ENCODE results near the gene SOCS1. TPM values are rescaled to one million over a fixed set of nuclear protein-coding genes. Genes with fewer than 3 reads are reported as not detected.

Gene SOCS1
- polyA plus RNA-seq, 2 of the 4 experiments (the other 2 are of a cell fraction), result 0.16 to 0.26 TPM

DNA sequence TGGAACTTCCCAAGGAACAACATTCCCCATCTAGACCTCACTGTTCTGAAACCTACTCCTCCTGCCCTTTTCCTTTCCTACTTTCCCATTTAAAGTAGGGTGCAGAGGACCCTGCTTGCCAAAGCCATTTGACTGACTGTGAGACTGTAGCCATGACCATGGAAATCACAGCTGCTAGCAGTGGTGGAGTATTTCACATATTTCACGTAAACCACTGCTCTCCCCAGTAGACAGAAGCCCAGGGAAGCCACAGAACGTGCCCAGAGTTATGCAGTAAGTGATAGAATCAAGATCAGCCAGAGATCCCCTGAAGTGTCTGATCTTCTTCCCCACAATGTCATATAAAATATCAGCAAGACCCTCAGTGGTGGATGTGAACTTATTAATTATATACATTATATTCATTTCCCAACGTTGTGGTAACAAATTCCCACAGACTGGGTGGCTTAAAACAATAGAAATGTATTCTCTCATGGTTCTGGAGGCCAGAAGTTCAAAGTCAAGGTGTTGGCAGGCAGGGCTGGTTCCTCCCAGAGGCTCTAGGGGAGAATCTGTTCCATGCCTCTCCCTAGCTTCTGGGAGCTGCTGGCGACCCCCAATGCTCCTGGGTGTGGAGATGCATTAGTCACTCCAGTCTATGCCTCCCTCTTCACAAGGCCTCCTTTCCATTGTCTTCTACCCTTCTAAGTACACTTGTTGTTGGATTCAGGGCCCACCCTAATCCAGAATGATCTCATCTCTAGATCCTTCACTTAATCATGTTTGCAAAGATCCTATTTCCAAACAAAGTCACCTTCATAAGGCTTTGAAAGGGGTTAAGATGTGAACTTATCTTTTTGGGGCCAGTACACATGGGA lies 45.9 kb upstream of the SOCS1 start:
- TF ChIP-seq HEYL (CRISPR knock-in tag; IDR thresholded peaks at IDR 0.05) (no peak), HMGXB4 (CRISPR knock-in tag; IDR thresholded peaks at IDR 0.05; ENCODE audit: borderline replicate concordance) (no peak), GATA3 (IDR thresholded peaks at IDR 0.05; ENCODE audit: borderline replicate concordance) (no peak), POLR2AphosphoS2 (conservative IDR thresholded peaks at IDR 0.05; ENCODE audit: low read length) (no peak), USF2 (IDR thresholded peaks at IDR 0.05) (no peak), SMC3 (IDR thresholded peaks at IDR 0.05) (no peak), FOSB (CRISPR knock-in tag; IDR thresholded peaks at IDR 0.05) (no peak), ZNF302 (CRISPR knock-in tag; IDR thresholded peaks at IDR 0.05) (no peak), HOXB13 (CRISPR knock-in tag; IDR thresholded peaks at IDR 0.05; ENCODE audit: low read depth) (no peak), TFCP2L1 (CRISPR knock-in tag; IDR thresholded peaks at IDR 0.05) (no peak)
- TF ChIP-seq, protein P1, sequence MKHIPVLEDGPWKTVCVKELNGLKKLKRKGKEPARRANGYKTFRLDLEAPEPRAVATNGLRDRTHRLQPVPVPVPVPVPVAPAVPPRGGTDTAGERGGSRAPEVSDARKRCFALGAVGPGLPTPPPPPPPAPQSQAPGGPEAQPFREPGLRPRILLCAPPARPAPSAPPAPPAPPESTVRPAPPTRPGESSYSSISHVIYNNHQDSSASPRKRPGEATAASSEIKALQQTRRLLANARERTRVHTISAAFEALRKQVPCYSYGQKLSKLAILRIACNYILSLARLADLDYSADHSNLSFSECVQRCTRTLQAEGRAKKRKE (CRISPR knock-in tag; IDR thresholded peaks at IDR 0.05; ENCODE audit: low read depth), result no peak
- TF ChIP-seq, protein P2, sequence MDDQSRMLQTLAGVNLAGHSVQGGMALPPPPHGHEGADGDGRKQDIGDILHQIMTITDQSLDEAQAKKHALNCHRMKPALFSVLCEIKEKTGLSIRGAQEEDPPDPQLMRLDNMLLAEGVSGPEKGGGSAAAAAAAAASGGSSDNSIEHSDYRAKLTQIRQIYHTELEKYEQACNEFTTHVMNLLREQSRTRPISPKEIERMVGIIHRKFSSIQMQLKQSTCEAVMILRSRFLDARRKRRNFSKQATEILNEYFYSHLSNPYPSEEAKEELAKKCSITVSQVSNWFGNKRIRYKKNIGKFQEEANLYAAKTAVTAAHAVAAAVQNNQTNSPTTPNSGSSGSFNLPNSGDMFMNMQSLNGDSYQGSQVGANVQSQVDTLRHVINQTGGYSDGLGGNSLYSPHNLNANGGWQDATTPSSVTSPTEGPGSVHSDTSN (IDR thresholded peaks at IDR 0.05), result no peak
- Histone ChIP-seq H3K9me3 (no peaks in the 10 kb centered on the region), H3K4me1 (no peaks in the 10 kb centered on the region), H3K4me3 (no peak overlapping the region), H3K27ac (no peak overlapping the region), H3K4me2 (no peak overlapping the region)
- POLR2A ChIA-PET, result no interaction called here
- no peak for DNase-seq (ENCODE audit: low read depth in 1 of 2, low spot score in 1 of 2)
- CTCF ChIA-PET, result interaction anchor here (1.2 kb wide), 2 partner anchors 42 to 47 kb away, joined by 3 to 4 read pairs; no protein-coding TSS in a partner anchor
- no peak for ATAC-seq
- 29% methylated on average over 4 of the region's 4 CpGs for WGBS (ENCODE audit: missing lambda C conversion rate)
- FAIRE-seq, result no peak

GRCh38 chr16:11300560-11300892 lies 44.5 kb upstream of the SOCS1 start:
- no peak for ATAC-seq
- no peak for DNase-seq (ENCODE audit: low read depth in 1 of 2, low spot score in 1 of 2)
- H3K27ac ChIP-seq, result no peak overlapping the region
- TF ChIP-seq EHMT2 (IDR thresholded peaks at IDR 0.05; ENCODE audit: low read depth) (no peak), MAZ (IDR thresholded peaks at IDR 0.05; ENCODE audit: borderline replicate concordance, low read depth, low read length) (no peak), CEBPB (IDR thresholded peaks at IDR 0.05) (no peak), JUNB (IDR thresholded peaks at IDR 0.05) (no peak), NFE2L2 (conservative IDR thresholded peaks at IDR 0.05; ENCODE audit: low read length) (no peak), MAX (IDR thresholded peaks at IDR 0.05) (no peak), REST (IDR thresholded peaks at IDR 0.05) (no peak), GATA3 (IDR thresholded peaks at IDR 0.05; ENCODE audit: borderline replicate concordance) (no peak), TFCP2L1 (CRISPR knock-in tag; IDR thresholded peaks at IDR 0.05) (no peak), ESRRA (IDR thresholded peaks at IDR 0.05; ENCODE audit: borderline replicate concordance, low read length) (no peak), MAFK (IDR thresholded peaks at IDR 0.05; ENCODE audit: partially characterized antibody) (no peak), E2F6 (IDR thresholded peaks at IDR 0.05; ENCODE audit: borderline replicate concordance, low read depth) (no peak), ZSCAN20 (CRISPR knock-in tag; IDR thresholded peaks at IDR 0.05) (no peak), ELK1 (IDR thresholded peaks at IDR 0.05; ENCODE audit: low read depth, low read length) (no peak), HDAC2 (IDR thresholded peaks at IDR 0.05) (no peak), FOXS1 (CRISPR knock-in tag; IDR thresholded peaks at IDR 0.05) (no peak), CBX2 (IDR thresholded peaks at IDR 0.05; ENCODE audit: borderline replicate concordance, low read depth) (no peak)
- 75% methylated on average over 7 of the region's 7 CpGs for WGBS (ENCODE audit: missing lambda C conversion rate)
- CTCF ChIA-PET, result interaction anchor here (0.6 to 1.2 kb wide), 3 partner anchors 40 to 73 kb away, joined by 3 to 4 read pairs (median 3); no protein-coding TSS in a partner anchor
- H3K4me2 ChIP-seq, result no peak overlapping the region
- no peaks in the 10 kb centered on the region for H3K4me1 ChIP-seq
- FAIRE-seq, result no peak
- POLR2A ChIA-PET, result no interaction called here
- H3K4me3 ChIP-seq, result no peak overlapping the region
- H3K9me3 ChIP-seq, result no peaks in the 10 kb centered on the region
